ENCODE data around the gene LIMK2. TPM values are rescaled to one million over a fixed set of nuclear protein-coding genes. Genes with fewer than 3 reads are reported as not detected.
A peak's percentile ranks its signal among the peaks of the same experiment; 100 is the strongest.

Gene LIMK2
- total RNA-seq, 3 donors from 2014 or later = 6.9 to 146 (median 135) TPM

- no peak overlapping the region for H3K4me3 ChIP-seq
- no peaks in the 10 kb centered on the region for H3K36me3 ChIP-seq
- no peaks in the 10 kb centered on the region for H3K4me1 ChIP-seq
- H3K27me3 ChIP-seq = no peaks in the 10 kb centered on the region
- intact Hi-C loops (cut with DNase I; ENCODE audit: low total_unique reads) = no loop called here
- TF ChIP-seq CTCF (IDR thresholded peaks at IDR 0.05) = no peak
- no peak for TF ChIP-seq POLR2A (IDR thresholded peaks at IDR 0.05)
- no peak for TF ChIP-seq POLR2AphosphoS5 (IDR thresholded peaks at IDR 0.05)
- no peak for DNase-seq (ENCODE audit: low spot score in 2 of 2)
- H3K27ac ChIP-seq = peak overlapping the region; percentile 41 to 80
- H3K9me3 ChIP-seq = no peaks in the 10 kb centered on the region
Measured at GRCh38 chr22:31295831-31296657, 83.9 kb downstream of the LIMK2 start.

GRCh38 chr22:31300896-31301295, 88.8 kb downstream of the LIMK2 start:
- intact Hi-C loops (cut with DNase I; ENCODE audit: low total_unique reads) = no loop called here
- no peaks in the 10 kb centered on the region for H3K4me1 ChIP-seq
- H3K27me3 ChIP-seq = no peaks in the 10 kb centered on the region
- H3K36me3 ChIP-seq = no peaks in the 10 kb centered on the region
- DNase-seq (ENCODE audit: low spot score in 2 of 2) = no peak
- H3K4me3 ChIP-seq = no peak overlapping the region
- TF ChIP-seq POLR2AphosphoS5 (IDR thresholded peaks at IDR 0.05) (no peak), CTCF (IDR thresholded peaks at IDR 0.05) (no peak)
- H3K9me3 ChIP-seq = no peaks in the 10 kb centered on the region
- no peak overlapping the region for H3K27ac ChIP-seq

GRCh38 chr22:31302006-31302405, 89.9 kb downstream of the LIMK2 start:
- intact Hi-C loops (cut with DNase I; ENCODE audit: low total_unique reads) = no loop called here
- no peak for DNase-seq (ENCODE audit: low spot score in 2 of 2)
- Histone ChIP-seq H3K4me1 (no peaks in the 10 kb centered on the region), H3K9me3 (no peaks in the 10 kb centered on the region), H3K27me3 (no peaks in the 10 kb centered on the region), H3K4me3 (no peak overlapping the region), H3K36me3 (no peaks in the 10 kb centered on the region), H3K27ac (no peak overlapping the region)
- no peak for TF ChIP-seq POLR2AphosphoS5 (IDR thresholded peaks at IDR 0.05)
- TF ChIP-seq CTCF (IDR thresholded peaks at IDR 0.05) = no peak
- TF ChIP-seq POLR2A (IDR thresholded peaks at IDR 0.05) = no peak

- H3K9me3 ChIP-seq = no peaks in the 10 kb centered on the region
- H3K27ac ChIP-seq = no peak overlapping the region
- intact Hi-C loops (cut with DNase I; ENCODE audit: low total_unique reads) = no loop called here
- no peaks in the 10 kb centered on the region for H3K4me1 ChIP-seq
- no peaks in the 10 kb centered on the region for H3K27me3 ChIP-seq
- H3K4me3 ChIP-seq = no peak overlapping the region
- no peaks in the 10 kb centered on the region for H3K36me3 ChIP-seq
- TF ChIP-seq POLR2AphosphoS5 (IDR thresholded peaks at IDR 0.05) = no peak
- no peak for TF ChIP-seq POLR2A (IDR thresholded peaks at IDR 0.05)
- no peak for TF ChIP-seq CTCF (IDR thresholded peaks at IDR 0.05)
- DNase-seq (ENCODE audit: low spot score in 2 of 2) = no peak
Measured at GRCh38 chr22:31302537-31302936, 90.4 kb downstream of the LIMK2 start.

- Histone ChIP-seq H3K4me3 (no peak overlapping the region), H3K9me3 (no peaks in the 10 kb centered on the region), H3K27ac (no peak overlapping the region), H3K36me3 (no peaks in the 10 kb centered on the region), H3K27me3 (no peaks in the 10 kb centered on the region), H3K4me1 (no peaks in the 10 kb centered on the region)
- intact Hi-C loops (cut with DNase I; ENCODE audit: low total_unique reads) = no loop called here
- TF ChIP-seq CTCF (IDR thresholded peaks at IDR 0.05) = no peak
- TF ChIP-seq POLR2A (IDR thresholded peaks at IDR 0.05) = no peak
- DNase-seq (ENCODE audit: low spot score in 2 of 2) = no peak
Measured at GRCh38 chr22:31305194-31305593, 93.1 kb downstream of the LIMK2 start.

Data from breast epithelium (tissue), 4 donors.